ENCODE measurements around the gene ANKMY1. TPM values are rescaled to one million over a fixed set of nuclear protein-coding genes. Genes with fewer than 3 reads are reported as not detected.
A peak's percentile ranks its signal among the peaks of the same experiment; 100 is the strongest.

ANKMY1 gene
- total RNA-seq, 1 donor from 2014 or later = 5.9 TPM

DNA sequence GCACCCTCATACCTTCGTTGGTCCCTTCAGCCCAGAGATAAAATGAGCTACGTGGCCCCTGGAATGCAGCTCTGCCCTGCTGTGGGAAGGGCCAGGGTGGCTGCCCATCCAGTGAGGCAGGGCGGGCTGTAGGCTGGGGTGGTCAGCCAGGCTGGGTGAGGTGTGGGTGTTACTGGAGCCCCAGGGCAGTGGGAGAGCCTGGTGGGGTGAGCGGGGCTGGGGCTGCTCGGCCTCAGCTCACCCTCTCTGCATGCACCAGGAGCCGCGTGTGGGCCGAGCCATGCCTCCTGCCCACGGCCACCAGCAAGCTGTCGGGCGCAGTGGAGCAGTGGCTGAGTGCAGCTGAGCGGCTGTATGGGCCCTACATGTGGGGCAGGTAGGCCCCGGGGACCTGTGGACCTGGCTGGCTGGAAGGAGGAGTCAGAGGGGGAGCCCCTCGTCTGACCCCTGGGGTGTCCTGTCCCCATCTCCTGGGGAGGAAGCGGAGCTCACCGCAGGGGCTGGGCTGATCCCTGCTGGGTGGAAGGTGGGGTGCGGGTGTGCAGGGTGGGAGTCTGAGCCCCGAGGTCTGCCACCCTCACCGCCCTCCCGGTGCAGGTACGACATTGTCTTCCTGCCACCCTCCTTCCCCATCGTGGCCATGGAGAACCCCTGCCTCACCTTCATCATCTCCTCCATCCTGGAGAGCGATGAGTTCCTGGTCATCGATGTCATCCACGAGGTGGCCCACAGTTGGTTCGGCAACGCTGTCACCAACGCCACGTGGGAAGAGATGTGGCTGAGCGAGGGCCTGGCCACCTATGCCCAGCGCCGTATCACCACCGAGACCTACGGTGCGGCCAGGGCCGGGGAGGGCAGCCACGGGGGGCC lies 16.0 kb upstream of the ANKMY1 start:
- ATAC-seq (no peak), DNase-seq (ENCODE audit: missing footprints) (peak; percentile 51)
- intact Hi-C loops (cut with DNase I) = no loop called here

GRCh38 chr2:240573071-240573515 lies 15.3 kb upstream of the ANKMY1 start:
- ATAC-seq (no peak), DNase-seq (ENCODE audit: missing footprints) (peak; percentile 45)
- intact Hi-C loops (cut with DNase I) = no loop called here

- no peak for ATAC-seq
- intact Hi-C loops (cut with DNase I) = loop anchor here (1.0 kb wide), 1 partner anchor 32 kb away; no protein-coding TSS in a partner anchor
- DNase-seq (ENCODE audit: missing footprints) = peak; percentile 44
Observed at GRCh38 chr2:240572141-240573031, 14.6 kb upstream of the ANKMY1 start.

GRCh38 chr2:240571314-240571973 lies 13.7 kb upstream of the ANKMY1 start:
- intact Hi-C loops (cut with DNase I) = no loop called here
- ATAC-seq = no peak
- DNase-seq (ENCODE audit: missing footprints) = peak; percentile 40

GRCh38 chr2:240570531-240571313 lies 12.9 kb upstream of the ANKMY1 start:
- intact Hi-C loops (cut with DNase I) = no loop called here
- DNase-seq (ENCODE audit: missing footprints) (peak; percentile 58), ATAC-seq (no peak)

GRCh38 chr2:240569998-240570530 lies 12.3 kb upstream of the ANKMY1 start:
- intact Hi-C loops (cut with DNase I) = no loop called here
- DNase-seq (ENCODE audit: missing footprints) (peak; percentile 50), ATAC-seq (no peak)

GRCh38 chr2:240569523-240569997 lies 11.8 kb upstream of the ANKMY1 start:
- ATAC-seq (no peak), DNase-seq (ENCODE audit: missing footprints) (no peak)
- intact Hi-C loops (cut with DNase I) = no loop called here

DNA sequence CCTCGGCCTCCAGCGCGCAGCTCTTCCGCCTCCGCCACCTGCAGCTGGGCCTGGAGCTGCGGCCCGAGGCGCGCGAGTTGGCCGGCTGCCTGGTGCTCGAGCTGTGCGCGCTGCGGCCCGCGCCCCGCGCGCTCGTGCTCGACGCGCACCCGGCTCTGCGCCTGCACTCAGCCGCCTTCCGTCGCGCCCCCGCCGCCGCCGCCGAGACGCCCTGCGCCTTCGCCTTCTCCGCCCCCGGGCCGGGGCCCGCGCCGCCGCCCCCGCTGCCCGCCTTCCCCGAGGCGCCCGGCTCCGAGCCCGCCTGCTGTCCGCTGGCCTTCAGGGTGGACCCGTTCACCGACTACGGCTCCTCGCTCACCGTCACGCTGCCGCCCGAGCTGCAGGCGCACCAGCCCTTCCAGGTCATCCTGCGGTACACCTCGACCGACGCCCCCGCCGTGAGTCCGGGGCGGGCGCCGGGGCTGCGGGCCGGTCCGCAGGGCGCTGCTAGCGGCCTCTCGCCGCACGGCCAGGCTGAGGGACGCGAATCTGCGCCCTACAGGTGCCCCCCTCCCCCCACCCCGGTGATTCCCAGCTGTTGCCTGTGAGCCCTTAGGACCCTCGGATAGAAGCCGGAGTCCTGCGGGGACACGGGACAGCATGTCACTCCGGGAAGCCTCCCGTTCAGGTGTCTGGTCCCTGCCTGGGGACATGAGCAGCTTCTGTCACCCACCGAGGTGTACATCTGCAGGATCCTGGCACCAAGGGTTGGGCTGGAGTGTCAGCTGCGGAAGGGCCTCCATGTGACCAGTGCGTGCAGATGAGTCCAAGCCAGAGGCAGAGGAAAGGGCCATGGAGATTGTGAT lies 11.1 kb upstream of the ANKMY1 start:
- ATAC-seq = peak; percentile 10
- DNase-seq (ENCODE audit: missing footprints) = peak; percentile 88
- intact Hi-C loops (cut with DNase I) = loop anchor here (1.0 kb wide), 1 partner anchor 17 kb away; the partner anchor contains the start of gene CAPN10

GRCh38 chr2:240567872-240568677 lies 10.3 kb upstream of the ANKMY1 start, which contains the start of gene RNPEPL1:
TSS of gene RNPEPL1 (plus strand) at chr2:240568484. CDS start at chr2:240568587, 103 bp downstream.
- intact Hi-C loops (cut with DNase I) = loop anchor here (1.0 kb wide), 1 partner anchor 18 kb away; the partner anchor contains the start of gene CAPN10
- DNase-seq (ENCODE audit: missing footprints) (peak; percentile 82), ATAC-seq (peak; percentile 31)

GRCh38 chr2:240567137-240567871 lies 9.5 kb upstream of the ANKMY1 start:
- ATAC-seq (no peak), DNase-seq (ENCODE audit: missing footprints) (peak; percentile 60)
- intact Hi-C loops (cut with DNase I) = no loop called here

DNA sequence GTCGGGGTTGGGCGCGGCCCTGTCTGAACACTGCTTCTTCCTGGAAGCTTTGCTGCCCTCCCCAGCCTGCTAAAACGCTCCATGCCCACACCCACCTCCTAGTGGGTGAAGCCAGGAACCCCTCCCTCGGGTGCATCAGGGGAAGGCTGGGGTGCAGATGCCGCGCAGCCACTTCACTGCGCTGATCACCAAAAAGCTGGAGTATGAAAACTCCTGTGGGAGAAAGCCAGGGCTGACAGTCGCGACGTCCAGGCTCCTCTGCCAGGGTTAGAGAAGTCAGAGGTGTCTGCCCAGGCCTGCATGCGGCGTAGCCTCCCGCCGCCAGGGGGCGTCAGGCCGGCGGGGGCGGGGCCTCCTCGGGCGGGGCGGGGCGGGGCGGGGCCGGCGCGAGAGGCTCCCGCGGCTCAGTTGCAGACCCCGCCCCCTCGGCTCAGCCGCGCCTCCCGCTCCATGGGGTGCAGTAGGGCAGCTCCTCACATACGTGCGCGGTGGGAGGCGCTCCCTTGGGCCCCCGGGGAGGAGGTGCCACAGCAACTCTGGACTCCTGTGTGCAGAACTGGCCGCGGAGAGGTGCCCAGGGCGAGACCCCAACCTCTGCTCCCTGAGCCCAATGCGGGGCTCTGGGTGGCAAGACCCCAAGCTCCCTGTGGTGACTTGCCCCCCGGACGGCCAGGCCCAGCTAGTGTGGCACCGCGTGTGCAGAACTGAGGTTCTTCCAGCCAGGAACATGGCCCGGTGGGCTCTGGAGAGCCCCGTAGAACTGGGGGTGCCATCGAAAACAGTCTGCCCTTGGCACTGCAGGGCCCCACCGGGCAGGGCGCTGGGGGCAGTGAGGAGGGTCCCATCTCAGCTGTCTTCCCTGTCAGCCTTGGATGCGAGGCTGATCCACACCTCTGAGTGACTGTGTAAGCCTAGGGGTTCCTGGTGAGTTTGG lies 8.7 kb upstream of the ANKMY1 start:
- ATAC-seq (peak; percentile 90), DNase-seq (ENCODE audit: missing footprints) (peak; percentile 98)
- intact Hi-C loops (cut with DNase I) = no loop called here

- no peak for ATAC-seq
- intact Hi-C loops (cut with DNase I) = no loop called here
- peak; percentile 96 for DNase-seq (ENCODE audit: missing footprints)
Observed at GRCh38 chr2:240565333-240566202, 7.8 kb upstream of the ANKMY1 start.

DNA sequence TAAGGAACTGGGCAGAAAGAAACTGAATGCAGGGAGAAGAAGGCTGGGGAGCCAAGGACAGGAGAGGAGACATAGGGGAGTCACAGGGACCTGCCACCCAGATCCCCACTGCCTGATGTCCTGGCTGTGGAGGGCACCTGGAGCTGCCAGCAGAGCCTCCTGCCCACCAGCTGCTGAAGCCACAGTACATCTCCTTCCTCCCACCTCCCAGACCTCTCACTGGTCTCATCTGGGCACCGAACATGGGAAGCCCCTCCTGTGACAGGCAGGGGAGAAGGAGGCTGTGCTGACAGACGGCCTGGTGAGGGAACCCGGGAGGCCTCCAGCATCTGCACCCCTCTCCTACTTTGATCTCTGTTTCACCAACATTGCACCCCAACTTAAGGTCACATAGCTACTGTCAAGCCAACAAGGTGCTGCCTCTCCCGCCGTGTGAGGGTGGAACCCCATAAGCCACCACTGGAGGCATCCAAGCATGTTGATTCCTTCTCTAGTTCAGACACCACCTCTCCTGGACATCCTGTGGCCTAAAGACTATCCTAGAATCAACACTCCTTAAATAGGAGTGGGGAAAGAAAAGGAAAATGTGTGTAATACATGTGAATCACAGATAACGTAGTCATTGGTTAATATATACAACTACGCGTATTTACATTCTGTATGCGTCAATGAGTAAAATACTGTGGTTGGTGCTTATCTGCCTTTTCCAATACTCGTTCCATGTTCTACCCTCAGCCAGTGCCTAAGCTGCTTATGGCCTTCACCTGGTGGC lies 7.0 kb upstream of the ANKMY1 start:
- no peak for ATAC-seq
- DNase-seq (ENCODE audit: missing footprints) = no peak
- intact Hi-C loops (cut with DNase I) = no loop called here
